AG09309 (cell line): ENCODE results near the gene DMC1.

Experiments used
- DNase-seq: peaks from one replicate; pipeline ENCODE4 v3.0.0-alpha.2; 2010; ENCODE audit warnings: low read depth
- H3K4me3 ChIP-seq: 2 replicates; pipeline ENCODE4 v1.5.1; 2011; ENCODE audit warnings: mild to moderate bottlenecking, low read depth, low read length, moderate library complexity; ENCODE audit not compliant: control insufficient read depth
- CTCF ChIP-seq: IDR thresholded peaks from 2 replicates; pipeline ENCODE4 v1.5.1; 2011; ENCODE audit warnings: mild to moderate bottlenecking, low read depth, low read length, inconsistent platforms; ENCODE audit not compliant: insufficient read depth, control insufficient read depth; ENCODE audit errors: missing control alignments

DMC1 gene

DNA sequence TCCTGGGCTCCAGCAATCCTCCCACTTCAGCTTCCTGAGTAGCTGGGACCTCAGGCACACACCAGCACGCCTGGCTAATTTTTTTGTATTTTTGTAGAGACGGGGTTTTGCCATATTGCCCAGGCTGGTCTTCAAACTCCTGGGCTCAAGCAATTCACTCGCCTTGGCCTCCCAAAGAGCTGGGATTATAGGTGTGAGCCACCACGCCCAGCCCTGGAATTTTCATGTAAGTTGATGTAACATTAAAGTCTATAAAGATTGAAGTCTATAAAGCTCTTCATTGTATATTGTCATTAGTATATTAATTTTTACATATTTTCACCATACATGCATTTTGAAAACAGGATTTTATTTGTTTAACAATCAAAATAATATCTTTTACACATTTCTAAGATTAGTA is 51.4 kb downstream of the DMC1 start:
- TF ChIP-seq CTCF, result no peak

GRCh38 chr22:38513063-38513462 is 56.9 kb downstream of the DMC1 start:
- no peak for DNase-seq
- TF ChIP-seq CTCF, result peak; percentile 8
- H3K4me3 ChIP-seq, result no peak overlapping the region

More for the DNA sequence above, 51.4 kb downstream of the DMC1 start:
- H3K4me3 ChIP-seq, result no peak overlapping the region
- DNase-seq, result no peak

DNA sequence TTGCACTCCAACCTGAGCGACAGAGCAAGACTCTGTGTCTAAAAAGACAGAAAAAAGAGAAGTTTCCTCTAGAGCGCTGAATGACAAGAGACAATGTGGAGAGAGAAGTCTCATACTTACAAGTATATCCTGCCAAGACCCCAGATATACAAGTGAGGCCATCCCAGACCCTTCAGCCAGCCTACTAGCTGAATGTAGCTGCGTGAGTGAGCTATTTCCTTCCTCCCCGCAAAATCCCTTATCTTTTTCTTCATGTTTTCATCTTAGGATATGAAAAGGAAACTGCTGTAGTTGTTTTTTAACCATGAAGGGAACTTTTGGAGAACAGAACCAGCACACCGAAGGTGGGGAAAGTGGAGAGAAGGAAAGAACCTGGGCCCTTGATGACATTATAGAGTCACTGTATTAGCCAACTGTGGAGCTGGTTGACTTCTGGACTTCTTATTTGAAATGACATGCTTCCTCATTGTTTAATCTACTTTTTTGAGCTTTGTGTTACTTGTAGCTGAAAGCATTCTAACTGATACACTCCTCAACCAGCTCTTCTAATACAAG is 59.5 kb downstream of the DMC1 start:
- no peak for TF ChIP-seq CTCF
- no peak overlapping the region for H3K4me3 ChIP-seq
- no peak for DNase-seq

DNA sequence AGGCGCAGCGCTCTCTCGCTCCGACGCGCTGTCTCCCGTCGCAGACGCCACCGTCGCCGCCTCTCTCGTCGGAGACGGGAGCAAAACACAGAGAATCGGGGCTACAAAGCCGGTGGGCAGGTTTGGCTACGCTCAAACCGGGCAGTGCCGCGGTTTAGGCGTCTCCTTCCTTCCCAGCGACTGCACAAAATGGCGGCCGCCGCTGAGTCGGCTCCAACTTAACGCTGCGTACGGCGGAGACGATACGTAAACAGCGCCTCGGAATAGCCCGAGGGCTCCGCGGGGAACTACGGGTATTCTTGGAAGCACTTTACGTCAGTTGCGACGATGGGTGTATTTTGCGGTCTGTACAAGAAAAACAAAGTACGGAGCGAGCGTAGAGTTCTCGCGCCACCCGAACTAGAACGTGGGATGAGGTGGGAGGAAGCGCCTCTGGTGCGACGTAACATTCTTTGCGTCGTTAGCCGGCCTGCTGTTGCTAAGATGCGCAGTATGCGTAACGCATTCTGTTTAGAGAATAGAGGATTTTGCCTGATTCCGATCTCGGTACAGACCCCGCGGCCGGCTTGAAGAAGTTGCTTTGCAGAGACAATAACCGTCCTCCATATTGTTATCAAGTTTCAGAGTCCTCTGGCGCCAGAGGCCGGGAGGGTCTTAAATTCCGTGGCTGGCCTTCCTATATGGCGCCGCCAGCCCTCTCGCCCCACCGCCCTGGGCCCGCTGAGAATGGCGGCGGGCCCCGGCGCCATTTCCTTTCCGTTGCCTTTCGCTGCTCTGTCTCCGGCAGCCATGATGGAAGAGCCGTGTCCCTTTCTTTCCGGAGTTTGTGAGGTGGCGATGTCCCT is 63.6 kb downstream of the DMC1 start, which contains the start of gene DDX17:
DDX17 (minus strand) TSS at position 194 of the 845 bp plus-strand sequence.
- DNase-seq, result peak; percentile 88
- TF ChIP-seq CTCF, result no peak
- H3K4me3 ChIP-seq, result peak within 1 kb of the TSS; percentile 58

- no peak for DNase-seq
- no peak for TF ChIP-seq CTCF
- peak overlapping the region; percentile 58 for H3K4me3 ChIP-seq
Measured at GRCh38 chr22:38505541-38506117, 64.4 kb downstream of the DMC1 start.

DNA sequence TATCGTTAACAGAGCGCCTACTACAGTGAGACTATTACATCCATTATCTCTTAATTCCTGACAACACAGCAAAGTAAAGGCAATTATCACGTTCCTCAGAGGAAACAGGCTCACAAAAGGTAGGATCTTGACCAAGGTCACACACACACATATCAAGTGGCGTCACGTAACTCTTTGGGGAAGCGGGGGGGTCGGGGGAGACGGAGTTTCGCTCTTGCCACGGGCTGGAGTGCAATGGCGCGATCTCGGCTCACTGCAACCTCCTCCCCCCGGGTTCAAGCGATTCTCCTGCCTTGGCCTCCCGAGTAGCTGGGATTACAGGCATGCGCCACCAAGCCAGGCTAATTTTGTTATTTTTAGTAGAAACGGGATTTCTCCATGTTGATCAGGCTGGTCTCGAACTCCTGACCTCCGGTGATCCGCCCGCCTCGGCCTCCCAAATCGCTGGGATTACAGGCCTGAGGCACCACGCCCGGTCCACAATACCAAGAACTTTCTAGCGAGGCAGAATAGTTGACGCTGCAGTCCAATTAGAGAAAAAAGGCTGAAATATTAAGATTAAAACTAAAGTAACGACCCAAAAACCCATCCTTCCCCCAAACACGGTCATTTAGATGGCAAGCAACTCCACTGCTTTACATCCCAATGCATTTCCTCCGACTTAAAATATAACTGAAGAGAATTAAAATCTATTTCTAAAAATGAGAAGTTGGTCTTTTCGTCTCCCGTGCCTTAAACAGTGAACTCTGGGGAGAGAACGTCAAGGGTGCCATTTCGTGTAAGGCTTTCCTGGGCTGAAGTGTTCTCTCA is 65.0 kb downstream of the DMC1 start:
- TF ChIP-seq CTCF, result no peak
- peak overlapping the region; percentile 58 for H3K4me3 ChIP-seq
- no peak for DNase-seq
